Right ventricle myocardium superior (tissue), 1 donor: ENCODE data around the gene MDFI. TPM values are rescaled to one million over a fixed set of nuclear protein-coding genes. Genes with fewer than 3 reads are reported as not detected.
A peak's percentile ranks its signal among the peaks of the same experiment; 100 is the strongest.

Experiments used
- ATAC-seq: fragments of 200-7000 bp; cut with Tn5 transposase; one replicate; pipeline ENCODE4 v1.9.1; 2020; ENCODE audit warnings: mild to moderate bottlenecking; ENCODE audit not compliant: poor library complexity
- DNase-seq: peaks from one replicate; pipeline ENCODE4 v3.0.0-alpha.2; 2020
- intact Hi-C: fragments of 100-400 bp; cut with DNase I; formaldehyde crosslinking; loops from one replicate; pipeline ENCODE4 v1.11.2; 2022
- total RNA-seq: library from RNA; stranded (reverse); fragmentation: NEBNext Ultra II Directional; extraction: Animal tissue kit (Norgen Biotek cat#: 25700); gene quantifications from one replicate; pipeline ENCODE4 v1.2.1, GENCODE V29; 2021
- donor health status: DM: no; HTN: yes; CAD: no; lungs with severe emphysema.

Gene MDFI
- total RNA-seq, 1 donor from 2014 or later, result 1.1 TPM

DNA sequence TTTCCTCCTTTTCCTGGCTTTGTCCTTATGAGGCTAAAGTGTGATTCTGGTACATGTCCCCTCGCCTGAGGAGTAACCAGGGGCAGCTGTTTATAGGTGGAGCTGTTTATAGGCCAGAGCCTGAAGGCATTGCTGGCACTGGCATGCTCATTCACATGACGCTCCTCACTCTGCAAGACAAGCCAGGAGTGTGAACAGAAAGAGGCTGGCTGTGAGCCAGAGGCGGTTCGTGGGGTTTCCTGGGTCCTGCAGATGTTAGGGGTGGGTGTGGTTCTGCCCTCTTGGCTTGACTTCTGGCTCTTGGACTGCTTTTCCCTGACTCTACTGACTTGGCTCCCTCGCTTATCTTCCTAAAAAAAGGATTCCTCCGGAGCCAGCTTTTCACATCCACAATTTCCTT lies 12.8 kb upstream of the MDFI start:
- intact Hi-C loops, result no loop called here
- DNase-seq (peak; percentile 72), ATAC-seq (peak; percentile 90)

DNA sequence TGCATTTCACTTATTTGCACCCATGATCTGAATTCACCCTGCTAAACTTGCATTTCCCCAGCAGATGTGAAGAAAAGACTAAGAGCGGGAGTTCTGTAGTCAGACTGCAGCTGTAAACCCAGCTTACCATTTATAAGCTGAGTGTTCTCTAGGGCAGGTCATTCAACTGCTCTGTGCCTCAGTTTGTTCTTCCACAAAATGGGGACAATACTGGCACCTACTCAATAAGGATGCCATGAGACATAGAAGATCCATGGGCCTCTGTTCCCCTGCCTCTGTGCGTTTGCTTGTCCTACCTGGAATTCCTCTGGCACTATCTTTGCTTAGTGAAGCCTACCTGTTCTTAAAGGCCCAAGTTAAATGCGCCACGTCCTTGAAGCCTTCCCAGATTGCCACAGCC lies 12.2 kb upstream of the MDFI start:
- DNase-seq, result no peak
- no peak for ATAC-seq
- intact Hi-C loops, result no loop called here

DNA sequence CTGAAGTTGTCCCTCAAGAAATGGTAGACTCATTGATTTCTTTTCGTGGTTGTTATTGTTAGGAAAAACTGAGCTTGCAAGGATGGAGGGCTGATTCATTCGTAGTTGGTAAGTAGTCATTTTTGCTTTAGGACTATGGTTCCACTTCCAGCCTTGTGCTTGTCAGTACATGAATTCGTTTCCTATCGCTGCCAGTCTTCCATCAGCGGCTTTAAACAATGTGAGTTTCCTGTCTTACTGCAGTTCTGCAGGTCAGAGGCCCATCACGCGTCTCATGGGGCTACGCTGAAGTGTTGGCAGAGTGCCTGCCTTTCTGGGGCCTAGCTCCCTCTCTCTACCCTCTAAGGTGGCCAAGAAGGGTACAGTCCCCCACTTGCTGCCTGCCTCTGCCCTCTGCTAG lies 11.4 kb upstream of the MDFI start:
- no peak for ATAC-seq
- intact Hi-C loops, result no loop called here

DNA sequence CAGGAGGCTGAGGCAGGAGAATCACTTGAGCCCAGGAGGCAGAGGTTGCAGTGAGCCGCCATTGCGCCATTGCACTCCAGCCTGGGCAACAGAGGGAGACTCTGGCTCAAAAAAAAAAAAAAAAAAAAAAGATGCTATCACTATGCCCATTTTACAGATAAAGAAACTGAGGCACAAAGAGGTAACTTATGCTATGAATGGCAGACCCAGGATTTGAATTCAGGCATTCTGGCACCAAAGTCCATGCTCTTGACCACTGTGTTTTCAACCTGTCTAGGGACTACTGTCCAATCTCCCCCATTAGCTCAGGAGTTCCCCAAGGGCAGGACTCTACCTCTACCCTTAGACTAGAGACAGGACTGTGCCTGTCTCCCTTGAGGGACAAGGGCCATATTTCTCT lies 9.1 kb upstream of the MDFI start:
- DNase-seq, result no peak
- intact Hi-C loops, result no loop called here
- no peak for ATAC-seq

More for the DNA sequence above, 11.4 kb upstream of the MDFI start:
- no peak for DNase-seq

DNA sequence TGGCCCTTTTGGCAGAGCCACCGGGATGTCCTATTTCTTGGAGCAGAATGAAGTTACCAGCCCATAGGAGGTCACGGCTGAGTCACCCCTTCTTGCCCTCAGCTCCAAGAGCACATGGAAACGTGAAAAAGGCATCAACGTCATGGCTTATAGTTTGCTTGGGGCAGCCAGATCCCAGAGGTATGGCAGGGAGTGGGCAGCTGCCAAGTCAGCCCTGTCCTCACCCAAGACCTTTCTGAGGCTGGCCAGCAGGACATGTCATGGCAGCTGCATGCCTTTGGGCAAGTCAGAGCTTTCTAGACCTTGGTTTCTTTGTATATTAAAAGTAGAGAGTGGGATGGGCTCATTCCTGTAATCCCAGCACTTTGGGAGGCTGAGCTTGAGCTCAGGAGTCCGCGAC lies 8.2 kb upstream of the MDFI start:
- no peak for ATAC-seq
- no peak for DNase-seq
- intact Hi-C loops, result no loop called here

DNA sequence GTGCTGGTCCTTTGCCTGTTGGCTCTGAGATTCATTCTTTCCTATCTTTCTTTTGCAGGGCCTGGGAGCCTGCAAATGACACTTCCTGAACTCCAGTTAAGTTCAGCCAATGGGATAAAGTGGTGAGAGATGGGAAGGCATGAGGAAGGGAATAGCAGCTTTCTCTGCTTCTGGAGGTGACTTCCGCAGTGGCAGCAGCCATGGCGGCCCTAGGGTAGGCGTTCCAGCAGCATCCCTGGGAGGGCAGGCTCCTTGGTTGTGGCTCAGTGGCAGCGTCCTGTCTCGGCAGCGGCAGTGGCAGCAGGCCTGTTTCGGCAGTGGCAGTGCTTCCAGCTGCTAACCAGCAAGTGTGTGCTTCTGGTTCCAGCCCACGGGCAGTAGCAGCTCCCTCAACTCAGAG lies 7.3 kb upstream of the MDFI start:
- no peak for DNase-seq
- no peak for ATAC-seq
- intact Hi-C loops, result no loop called here

DNA sequence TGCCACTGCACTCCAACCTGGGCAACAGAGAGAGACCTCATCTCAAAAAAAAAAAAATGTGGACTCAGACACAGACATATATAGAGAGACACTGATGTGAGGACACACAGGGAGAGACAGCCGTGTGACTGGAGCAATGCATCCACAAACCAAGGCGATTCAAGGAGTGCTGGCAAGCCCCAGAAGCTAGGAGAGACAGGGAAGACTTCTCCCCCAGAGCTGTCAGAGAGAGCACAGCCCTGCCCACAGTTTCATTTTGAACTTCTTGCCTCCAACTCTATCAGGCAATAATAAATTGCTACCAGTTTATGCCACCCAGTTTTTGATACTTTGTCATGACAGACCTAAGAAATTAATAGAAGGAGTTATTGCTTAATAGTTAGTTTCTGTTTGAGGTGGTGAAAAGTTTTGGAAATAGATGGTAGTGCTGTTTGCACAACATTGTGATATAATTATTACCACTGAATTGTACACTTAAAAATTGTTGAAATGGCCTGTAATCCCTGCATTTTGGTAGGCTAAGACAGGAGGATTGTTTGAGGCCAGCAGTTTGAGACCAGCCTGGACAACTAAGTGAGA lies 5.1 kb upstream of the MDFI start:
- DNase-seq, result no peak
- no peak for ATAC-seq
- intact Hi-C loops, result no loop called here

DNA sequence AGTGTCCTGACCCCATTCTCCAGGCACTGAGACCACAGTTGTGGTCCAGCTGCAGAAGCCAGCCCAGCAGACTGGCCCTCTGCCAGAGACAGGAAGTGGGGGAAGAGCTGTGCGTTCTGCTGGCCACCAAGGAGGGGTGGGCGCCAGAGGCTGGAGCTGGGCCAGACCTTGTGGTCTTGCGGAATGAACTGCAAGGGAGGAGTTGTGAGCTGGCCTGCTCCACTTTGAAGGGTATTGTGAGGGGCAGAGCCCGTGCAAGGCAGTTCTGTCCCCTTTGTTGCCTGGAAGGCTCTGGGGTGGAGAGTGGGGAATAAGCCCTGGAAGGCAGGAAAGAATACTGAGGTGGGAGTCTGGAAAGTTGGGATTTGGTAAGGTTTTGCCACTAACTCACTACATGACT lies 3.6 kb upstream of the MDFI start:
- no peak for ATAC-seq
- DNase-seq, result no peak
- intact Hi-C loops, result no loop called here

DNA sequence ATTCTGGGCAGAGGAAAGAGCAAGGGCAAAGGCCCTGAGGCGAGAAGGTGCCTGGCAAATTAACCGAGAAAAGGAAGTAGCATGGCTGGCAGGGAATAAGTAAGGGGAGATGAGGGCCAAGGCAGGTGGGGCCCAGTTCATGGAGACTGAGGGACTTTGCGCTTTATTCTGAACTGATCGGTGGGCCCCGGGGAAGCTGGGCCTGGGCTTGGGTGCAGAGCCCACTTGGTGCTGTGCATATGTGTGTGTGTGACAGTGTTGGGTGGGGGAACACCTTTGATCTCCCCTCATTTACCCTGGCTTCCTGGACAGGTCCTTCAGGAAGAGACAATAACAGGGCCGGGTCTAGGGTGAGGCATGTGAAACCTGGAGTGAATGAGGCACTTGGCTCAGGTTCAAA lies 2.9 kb upstream of the MDFI start:
- intact Hi-C loops, result no loop called here
- ATAC-seq (no peak), DNase-seq (no peak)

DNA sequence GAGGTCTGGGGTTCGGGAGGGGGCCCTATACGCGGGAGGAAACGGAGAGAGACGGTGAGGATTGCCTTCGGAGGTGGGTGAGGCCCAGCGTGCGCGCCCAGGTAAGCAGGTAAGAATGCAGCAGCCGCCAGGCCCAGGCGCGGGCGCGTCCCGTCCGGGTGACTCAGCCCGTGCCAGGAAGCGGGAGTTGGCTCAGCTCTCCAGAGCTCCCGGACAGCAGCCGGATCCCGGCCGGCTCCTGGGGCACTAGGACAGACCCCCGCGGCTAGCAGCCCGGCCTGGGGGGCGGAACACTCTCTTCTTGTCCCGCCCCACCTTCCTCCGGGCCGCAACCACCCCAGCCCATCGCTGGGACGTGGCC lies 1.5 kb upstream of the MDFI start:
- DNase-seq (no peak), ATAC-seq (peak; percentile 29)
- intact Hi-C loops, result no loop called here

DNA sequence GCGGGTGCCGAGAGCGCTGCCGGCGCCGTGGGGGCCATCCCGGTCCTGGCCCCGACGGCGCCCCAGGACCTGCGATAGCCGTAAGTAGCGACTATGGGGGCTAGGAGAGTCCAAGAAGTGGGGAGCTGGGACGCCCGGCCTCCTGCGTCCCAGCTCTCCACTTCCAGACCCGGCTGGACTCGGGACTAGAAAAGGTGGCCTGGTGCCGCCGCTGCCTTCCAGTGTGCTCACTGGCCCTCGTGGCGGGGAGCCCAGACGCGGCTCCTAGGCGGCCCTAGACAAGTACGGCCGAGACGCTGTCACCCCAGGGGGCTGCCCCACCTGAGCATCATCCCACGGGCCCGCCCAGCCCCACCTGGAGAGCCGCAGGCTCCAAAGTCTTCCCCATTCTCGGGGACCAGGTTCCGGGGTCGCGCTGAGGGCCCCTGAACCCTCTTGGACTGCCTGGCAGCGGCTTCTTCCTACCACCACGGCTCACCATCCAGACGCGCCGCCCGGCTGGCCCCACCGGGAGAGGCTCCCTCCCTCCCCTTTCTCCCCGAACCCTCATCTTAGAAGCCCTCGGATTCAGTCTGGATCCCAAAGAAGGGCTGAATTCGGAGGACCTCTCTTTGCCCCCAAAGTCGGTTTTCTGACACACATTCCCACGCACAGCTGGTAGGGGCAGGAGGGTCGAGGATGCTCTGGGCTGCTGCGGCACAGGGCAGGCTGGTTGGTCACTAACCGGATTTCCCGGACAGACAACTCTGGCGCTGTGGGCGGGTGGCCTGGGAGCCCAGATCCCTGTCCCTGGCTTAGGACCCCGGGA lies 870 bp upstream of the MDFI start:
- DNase-seq, result no peak

DNA sequence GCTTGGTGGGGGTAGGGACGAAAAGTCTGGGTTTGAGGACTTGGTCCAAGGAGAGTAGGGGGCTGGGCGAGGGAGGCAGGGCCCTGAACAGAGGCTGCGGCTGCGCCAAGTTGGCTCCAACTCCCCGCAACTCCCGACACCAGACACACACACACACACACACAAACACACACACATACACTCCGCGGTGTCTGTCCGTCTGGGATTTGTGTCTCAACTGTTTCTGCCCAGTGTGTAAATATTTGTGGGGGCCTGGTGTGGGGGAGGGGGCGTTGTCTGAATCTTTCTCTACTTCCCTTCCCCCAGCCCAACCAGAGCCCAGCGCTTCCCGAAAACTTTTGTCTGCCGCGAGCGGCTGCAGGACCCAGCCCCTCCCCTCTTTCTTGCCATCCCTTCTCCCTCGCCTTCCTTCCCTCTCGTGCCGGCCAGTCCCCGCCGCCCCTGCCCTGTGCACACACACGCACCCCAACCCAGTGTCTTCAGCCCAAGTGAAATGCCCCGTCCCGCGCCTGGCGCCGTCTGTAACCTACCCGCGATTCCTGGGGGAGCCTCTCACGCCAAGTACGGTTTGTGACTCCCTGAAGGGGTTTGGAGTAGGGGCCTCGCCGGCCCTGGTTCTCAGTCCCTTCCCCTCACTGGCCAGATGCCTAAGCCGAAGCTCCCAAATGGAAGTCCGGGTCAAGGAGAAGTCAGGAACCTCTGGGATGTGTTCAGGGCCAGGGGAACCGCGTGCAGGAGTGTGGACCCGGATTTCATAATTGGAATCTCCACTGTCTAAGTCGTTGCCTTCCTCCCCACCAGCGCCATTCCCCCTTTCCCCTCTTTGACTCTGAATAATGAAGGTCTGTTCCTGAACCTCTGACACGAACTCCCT lies 904 bp downstream of the MDFI start:
- ATAC-seq (peak; percentile 28), DNase-seq (no peak)
- intact Hi-C loops, result no loop called here

More for the DNA sequence above, 870 bp upstream of the MDFI start:
- peak; percentile 17 for ATAC-seq
- intact Hi-C loops, result no loop called here

DNA sequence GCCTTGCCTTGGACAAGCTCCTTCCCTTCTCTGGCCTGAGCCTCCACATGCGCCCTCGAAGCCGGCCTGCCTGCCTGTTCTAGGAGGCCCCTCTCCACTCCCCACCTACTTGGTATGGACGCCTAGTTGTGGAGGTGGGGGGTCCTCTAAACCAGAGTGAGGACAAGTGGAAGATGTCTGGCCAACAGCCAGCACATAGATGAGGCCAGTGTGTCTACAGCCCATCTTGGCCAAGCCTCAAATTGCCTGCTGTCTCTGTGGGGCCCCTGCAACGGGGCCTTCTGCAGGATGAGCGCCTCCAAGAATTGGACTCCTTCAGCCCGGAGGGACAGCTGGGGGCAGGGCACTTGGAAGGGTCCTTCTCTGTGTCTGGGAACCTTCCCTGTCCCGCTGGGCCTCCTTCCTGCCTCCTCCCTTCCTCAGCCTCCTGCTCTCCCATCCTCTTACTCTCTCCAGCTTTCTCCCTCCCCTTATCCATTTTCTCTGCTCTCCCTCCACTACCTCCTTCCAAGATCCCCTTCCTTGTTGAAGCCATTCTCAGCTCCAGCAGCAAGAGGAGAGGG lies 1.6 kb downstream of the MDFI start:
- intact Hi-C loops, result no loop called here
- DNase-seq (no peak), ATAC-seq (no peak)

DNA sequence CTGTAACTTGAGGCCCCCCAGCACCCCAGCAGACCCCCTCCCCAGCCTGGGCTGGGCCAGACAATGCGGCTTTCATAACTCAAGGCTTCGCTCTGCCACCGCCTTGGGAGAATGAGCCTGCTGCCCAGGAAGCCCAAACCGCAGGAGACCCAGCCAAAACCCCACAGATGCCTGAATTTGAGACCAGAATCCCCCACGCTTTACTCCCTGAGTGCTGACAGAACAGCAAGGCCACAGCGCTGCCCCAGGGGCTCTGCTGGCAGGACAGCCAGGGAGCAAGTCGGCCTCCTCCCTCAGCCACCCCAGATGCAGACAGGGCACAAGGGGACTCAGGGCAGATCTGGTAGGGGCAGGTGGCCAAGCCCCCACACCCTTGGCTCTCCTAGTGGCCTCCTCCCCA lies 2.2 kb downstream of the MDFI start:
- ATAC-seq, result no peak

DNA sequence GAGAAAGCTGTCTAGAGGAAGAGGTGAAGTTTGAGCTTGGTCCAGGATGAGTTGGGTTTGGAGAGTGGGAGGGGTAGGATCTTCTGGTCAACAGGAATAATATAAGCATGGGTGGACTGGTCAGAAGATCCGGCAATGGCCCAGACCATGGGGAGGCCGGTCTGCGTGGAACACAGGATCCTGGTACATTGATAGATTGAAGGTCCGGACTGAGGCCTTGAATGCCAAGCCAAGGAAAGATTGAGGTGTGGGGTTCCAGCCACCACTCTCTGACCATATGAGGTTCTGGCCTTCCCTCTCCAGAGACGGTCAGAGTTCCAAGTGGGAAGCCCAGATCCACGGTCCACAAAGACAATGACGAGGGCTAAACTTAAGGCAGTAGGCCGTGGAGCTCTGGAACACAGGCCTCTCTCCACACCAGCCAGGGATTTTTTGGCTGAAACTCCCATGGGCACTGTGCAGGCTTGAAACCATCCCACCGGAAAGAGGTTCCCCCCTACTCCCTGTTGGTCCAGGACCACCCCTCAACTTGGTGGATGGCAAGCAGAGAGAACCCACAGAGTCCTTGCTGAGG lies 3.2 kb downstream of the MDFI start:
- DNase-seq, result no peak
- ATAC-seq, result no peak
- intact Hi-C loops, result no loop called here

More for the DNA sequence above, 2.2 kb downstream of the MDFI start:
- no peak for DNase-seq
- intact Hi-C loops, result no loop called here

DNA sequence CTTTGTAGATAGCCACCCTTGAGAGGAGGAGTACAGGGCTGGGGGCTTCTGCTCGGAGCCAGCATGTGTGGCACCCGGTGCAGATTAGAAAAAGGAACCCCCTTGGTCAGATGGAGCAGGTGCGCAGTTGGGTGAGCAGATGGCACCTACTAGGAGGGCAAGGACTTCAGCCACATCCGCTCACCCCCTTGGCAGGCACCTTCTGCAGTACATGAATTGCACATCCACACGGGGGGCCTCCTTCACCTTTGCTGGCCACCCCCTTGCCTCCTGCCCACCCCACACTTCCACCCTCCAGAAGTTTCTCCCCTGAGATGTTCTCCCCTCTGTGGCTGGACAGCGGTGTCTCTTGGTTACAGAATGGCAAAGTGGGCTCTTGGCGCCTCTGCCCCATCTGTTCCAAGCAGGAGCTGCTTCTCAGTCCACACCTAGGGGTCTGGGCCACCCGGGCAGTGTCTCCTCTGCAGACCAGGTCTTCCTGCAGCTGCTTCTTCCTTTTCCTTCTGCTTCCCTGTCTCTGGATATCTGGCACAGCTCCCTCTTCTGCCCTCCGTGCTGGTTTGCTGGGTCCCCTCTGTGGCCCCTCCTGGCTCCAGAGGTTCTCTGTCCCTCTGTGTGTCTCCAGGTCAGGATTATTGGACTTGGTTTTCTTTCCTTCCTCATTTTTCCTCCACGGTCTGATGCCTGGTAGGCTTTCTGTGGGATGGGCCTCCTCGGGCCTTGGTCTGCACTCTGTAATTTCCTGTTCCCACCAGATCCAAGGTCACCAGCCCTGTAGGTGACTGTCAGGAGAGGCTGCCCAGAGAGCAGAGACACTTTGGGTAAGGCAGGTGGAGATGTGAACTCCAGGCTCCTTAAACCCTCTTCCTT lies 4.1 kb downstream of the MDFI start:
- DNase-seq (no peak), ATAC-seq (no peak)
- intact Hi-C loops, result no loop called here

DNA sequence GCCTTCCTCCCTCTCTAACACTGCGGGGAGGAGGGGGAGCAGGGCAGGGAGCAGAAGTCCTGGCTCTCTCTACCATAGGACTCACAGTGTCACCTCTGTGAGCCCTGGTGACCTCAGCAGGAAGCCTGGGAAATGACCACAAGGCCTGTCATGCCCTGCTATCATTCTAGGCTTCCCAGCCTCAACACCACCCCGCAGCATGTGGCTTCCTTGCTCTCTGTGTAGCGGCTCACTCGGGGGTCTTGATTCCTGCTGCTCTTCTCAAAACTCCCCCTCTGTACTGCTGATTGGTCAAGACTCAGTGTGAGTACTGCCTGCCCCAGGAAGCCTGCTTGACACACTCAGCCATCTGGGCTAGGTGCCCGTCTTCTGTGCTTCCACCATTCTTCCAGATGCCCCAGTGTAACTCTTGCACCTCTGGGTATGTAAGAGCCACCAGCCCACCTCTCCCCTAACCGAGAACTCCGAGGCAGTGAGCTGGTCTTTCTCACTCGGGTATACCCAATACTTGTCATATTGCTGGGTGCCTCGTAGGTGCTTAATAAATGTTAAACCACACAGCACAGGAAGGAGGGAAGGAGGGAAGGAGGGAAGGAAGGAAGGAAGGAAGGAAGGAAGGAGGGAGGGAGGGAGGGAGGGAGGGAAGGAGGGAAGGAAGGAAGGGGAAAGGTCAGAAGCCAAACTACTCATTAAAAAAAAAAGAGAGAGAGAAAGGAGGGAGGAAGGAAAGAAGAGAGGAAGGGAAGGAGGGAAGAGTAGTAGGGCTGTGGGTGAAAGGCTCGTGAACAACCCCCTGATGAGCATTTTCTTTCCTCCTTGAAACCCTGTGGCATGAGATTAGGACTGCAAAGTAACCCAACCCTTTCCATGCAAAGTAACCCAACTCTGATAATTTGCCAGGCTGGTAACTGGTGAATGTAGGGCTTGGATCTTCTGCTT lies 5.0 kb downstream of the MDFI start:
- intact Hi-C loops, result no loop called here
- no peak for ATAC-seq
- no peak for DNase-seq
